Stimulated activated CD8-positive, alpha-beta memory T cell treated with anti-CD3 and anti-CD28 coated beads, Interleukin-7, amount 100 ng/mL, for 24 hours (primary cell): ENCODE measurements around the gene PSAPL1.

Experiments
- DNase-seq: peaks from one replicate; pipeline ENCODE4 v3.0.0-alpha.2; 2020; ENCODE audit warnings: low read depth

The PSAPL1 gene

DNA sequence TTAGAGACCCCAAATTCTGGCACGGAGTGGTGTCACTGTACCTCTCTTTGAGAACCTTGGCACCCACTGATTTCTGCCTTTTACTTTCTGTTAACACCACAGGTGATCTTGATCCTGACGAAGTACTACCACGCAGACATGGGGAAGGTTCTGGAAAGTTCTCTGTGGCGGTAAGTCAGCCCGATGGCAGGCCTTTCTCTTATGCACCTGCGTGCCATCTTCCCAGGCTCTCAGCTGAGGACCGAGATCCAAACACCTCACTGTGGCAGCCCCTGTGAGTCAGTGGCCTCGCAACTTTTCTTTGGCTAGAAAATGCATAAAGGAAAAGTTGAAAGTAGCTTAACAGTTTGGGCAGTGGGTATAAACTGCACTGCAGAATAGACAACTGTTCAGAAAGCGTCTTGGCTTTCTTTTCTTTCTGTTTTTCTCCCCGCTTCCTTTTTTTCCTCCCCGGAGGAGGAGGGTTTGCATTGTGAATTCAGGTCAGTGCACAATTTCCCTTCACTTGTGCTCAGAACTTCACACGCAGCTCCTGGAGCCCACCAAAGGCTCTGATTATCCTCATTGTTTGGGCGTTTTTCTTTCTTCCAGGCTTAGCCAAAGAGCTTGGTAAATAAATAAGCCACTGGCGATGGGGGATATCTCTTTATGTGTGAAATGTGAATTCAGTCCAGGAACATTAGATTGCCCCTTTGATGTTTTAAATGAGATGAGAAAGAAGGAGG, 38.4 kb downstream of the PSAPL1 start:
- DNase-seq, result no peak

DNA sequence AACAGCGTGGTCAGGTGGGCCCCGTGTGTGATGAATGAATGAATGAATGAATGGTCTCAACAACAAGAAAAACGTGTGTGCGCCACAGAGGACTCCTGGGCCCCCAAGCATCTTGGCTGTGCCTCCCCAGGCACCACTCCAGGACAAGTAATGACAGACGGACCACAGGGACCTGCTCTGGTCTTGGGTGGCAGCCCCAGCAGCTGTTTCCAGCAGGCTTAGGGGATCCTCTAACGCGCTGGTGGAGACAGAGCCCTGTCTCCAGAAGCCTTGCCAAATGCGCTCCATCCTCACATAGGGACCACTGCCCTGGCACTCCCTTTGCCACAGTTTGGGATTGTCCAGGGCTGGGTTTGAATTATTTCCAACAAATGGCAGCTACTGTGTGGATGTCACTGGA, 39.1 kb downstream of the PSAPL1 start:
- no peak for DNase-seq

DNA sequence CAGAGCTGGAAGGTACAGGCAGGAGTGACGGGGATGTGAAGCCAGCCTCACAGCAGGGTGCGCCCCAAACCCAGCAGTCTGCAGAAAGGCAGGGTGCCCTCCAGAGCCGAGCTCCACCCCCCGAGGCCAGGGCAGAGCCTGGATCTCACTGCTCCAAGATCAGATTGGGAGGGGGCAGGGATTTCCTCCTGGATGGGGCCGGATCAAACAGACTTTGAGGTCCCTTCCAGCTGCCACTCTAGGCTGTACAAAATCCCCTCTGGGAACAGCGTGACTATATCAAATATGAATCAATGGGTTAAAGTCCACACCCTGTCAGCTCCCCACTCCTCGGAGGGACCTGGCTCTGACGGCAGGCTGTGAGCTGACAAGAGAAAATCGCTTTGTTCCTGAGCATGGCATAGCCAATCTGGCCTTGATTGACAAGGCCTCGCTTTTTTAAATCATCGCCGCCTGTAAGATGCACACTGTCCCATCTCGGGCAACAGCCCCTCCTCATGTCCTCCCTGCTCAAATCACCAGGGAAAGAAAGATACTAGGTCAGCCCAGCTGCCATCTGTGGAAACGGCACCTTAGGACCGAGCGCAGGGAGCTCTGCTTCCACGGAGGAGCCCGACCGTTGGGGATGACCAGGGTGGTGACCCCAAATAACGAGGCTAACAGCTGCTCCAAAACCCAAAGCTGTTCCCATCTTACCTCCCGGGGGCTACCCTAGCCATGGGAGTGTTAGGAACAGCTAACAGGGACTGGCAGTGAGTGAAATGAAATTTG, 39.9 kb downstream of the PSAPL1 start:
- DNase-seq, result no peak

GRCh38 chr4:7393601-7394575, 40.8 kb downstream of the PSAPL1 start:
- no peak for DNase-seq

DNA sequence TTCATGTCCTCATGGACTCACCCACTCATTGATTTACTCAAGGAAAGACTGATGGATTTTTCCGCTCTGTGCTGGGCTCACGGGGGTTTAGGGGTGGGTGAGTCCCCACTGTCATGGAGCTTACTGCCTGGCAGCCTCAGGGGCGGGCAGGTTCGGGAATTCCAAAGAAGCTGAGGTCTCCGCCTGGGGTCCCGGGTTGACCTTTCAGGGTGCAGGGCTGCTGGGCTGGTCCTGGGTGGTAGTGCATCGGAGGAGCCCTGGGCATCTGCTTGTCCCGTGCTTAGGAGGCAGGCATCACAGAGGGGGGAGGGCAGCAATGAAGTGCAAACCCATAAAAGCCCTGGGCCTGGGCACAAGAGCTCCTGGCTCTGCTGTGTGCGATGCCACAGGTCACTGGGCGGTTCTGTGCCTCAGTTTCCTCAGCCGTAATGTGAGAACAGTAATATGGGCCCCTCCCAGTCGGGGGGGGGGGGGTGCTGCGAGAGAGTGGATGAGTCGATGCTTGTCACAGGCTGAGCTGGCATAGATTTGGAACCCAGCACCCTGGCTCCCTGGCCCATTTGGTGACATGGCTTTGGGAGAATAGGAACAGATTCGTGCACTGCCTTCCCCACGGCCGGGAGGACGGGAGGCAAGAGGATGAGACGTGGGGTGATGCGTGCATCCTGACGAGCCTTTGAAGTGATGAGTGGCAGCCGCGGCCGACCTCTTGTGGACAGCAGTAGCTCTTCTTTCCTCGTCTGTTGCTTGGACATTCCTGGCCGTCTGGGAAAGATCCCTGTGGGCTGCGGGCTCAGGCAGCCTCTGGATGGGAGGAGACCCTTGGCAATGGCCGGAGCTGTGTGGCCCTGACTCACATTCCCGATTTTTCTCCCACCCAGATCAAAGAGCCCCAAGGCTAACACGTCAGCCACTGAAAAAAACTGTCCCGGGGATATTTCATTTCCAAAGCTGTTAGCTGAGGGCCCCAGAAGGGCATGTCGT, 42.0 kb downstream of the PSAPL1 start:
- DNase-seq, result no peak

- no peak for DNase-seq
These were observed 42.9 kb downstream of the PSAPL1 start for GRCh38 chr4:7391637-7392437.

- no peak for DNase-seq
These were observed 43.7 kb downstream of the PSAPL1 start for GRCh38 chr4:7390906-7391636.

- no peak for DNase-seq
These were observed 44.4 kb downstream of the PSAPL1 start for GRCh38 chr4:7390336-7390735.

DNA sequence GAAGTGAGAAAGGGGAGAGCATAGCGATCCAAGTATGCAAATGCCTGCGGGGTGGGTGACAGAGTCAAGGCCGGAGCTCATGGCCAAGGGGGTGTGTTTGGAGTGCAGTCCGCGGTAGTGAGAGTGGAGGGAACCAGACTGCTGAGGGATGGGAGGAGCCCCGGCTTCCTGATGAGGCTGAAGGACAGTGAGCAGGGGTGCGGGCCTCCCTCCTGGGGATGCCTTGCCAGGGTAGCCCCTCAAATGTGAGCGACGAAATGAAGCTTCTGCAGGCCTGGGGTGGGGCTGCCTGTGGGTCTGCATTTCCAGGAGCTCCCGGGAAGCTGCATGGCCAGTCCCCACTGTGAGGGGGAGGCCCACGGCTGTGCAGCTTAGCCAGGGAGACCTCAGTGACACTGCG, 45.0 kb downstream of the PSAPL1 start:
- no peak for DNase-seq

GRCh38 chr4:7389101-7389701, 45.5 kb downstream of the PSAPL1 start:
- DNase-seq, result no peak

GRCh38 chr4:7388627-7389026, 46.1 kb downstream of the PSAPL1 start:
- no peak for DNase-seq

GRCh38 chr4:7387925-7388324, 46.8 kb downstream of the PSAPL1 start:
- DNase-seq, result no peak

DNA sequence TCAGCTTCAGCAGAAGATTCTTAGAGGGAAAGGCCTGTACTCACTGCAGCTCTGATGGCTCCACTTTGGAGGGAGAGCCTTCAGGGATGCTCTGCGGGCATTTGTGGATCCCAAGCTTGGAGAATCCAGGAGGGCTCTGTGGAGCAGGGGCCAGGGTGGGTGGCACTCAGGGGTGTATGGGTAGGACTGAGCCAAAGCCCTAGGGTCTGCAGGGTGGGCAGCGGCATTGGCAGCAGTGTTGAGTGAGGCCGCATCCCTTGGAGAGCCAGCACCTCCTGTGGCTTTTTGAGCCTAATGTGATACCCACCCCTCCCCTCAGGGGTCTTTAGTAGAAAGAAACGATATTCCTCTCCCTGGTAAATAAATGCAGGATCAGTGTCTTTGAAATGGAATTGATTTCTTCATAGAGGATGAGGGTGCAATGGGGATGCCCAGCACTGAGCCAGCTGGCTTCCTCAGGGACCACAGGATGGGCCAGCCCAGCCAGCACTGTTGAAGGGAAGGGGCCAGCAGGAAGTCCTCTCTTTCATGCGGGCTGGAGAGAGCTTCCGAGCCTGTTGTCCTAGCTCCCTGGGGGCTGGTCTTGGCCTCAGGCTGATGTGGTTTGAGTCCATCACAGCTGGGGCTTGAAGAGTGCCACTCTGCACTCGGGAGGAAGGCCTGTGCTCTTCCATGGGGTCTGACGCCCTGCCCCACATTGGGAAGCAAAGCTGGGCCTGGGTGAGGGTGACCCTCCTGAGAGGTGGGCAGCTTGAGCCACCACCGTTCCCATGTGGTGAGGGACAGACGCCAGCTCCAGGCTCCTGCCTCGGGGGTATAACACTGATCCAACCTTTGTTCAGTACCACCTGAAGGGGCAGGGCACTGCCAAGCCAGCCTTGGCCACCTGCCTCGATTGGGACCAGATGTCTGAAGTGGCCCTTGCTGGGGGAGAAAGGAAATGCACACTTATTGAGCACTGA, 49.5 kb downstream of the PSAPL1 start:
- DNase-seq, result no peak

GRCh38 chr4:7384003-7384928, 50.5 kb downstream of the PSAPL1 start:
- DNase-seq, result no peak

DNA sequence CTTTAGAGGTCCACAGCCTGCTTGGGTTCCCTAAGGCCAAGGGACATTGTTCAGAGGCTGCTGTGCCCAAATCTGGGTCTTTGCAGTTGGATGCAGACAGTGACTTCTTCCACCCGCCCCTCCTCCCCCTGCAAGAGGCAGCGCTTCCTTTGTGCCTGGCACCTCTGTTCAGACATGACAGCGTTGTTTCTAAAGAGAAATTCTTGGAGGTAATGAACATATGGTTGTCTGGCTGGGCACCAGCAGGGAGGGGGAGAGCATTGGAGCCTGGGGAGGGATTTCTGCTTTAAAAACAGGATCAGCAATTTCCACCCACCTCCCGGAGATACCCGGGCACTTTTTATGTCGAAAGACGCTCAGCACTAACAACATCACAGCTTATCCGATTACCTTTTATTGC, 51.5 kb downstream of the PSAPL1 start:
- DNase-seq, result no peak

- DNase-seq, result no peak
These were observed 52.1 kb downstream of the PSAPL1 start for GRCh38 chr4:7382634-7383014.
